ENCODE results near the gene PRKX.
"Not testable (repeated sequence)": the region's sequence is repeated elsewhere in the genome, so short reads cannot be mapped to it uniquely, and the experiment has no call there.

PRKX gene

DNA sequence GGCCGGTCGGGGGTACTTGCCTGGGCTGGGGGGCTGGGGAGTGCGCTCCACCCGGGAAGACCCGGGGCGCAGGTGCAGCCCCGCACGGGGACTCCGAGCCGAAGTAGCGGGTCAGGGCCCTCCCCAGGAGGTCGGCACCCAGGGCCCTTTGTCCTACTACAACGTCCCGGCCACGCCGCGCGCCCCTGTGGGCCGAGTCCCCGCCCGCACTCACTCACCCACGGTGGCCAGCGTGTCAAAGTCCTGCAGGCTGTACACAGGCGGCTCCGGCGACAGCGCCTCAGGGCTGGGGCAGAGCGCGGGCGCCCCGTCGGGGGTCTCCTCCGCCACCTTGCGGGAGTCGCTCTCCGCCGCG, 602 bp downstream of the PRKX start:
- TF ChIP-seq, protein P1, sequence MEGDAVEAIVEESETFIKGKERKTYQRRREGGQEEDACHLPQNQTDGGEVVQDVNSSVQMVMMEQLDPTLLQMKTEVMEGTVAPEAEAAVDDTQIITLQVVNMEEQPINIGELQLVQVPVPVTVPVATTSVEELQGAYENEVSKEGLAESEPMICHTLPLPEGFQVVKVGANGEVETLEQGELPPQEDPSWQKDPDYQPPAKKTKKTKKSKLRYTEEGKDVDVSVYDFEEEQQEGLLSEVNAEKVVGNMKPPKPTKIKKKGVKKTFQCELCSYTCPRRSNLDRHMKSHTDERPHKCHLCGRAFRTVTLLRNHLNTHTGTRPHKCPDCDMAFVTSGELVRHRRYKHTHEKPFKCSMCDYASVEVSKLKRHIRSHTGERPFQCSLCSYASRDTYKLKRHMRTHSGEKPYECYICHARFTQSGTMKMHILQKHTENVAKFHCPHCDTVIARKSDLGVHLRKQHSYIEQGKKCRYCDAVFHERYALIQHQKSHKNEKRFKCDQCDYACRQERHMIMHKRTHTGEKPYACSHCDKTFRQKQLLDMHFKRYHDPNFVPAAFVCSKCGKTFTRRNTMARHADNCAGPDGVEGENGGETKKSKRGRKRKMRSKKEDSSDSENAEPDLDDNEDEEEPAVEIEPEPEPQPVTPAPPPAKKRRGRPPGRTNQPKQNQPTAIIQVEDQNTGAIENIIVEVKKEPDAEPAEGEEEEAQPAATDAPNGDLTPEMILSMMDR (IDR thresholded peaks at IDR 0.05; ENCODE audit: control extremely low read depth, extremely low read depth, low read depth, missing control alignments): no peak
- ChIA-PET POLR2A (no interaction called here), CTCF (interaction anchor here (2.1 kb wide), 1 partner anchor 13 kb away, joined by 5 read pairs; no protein-coding TSS in a partner anchor)
- no peak for DNase-seq (ENCODE audit: extremely low spot score)

DNA sequence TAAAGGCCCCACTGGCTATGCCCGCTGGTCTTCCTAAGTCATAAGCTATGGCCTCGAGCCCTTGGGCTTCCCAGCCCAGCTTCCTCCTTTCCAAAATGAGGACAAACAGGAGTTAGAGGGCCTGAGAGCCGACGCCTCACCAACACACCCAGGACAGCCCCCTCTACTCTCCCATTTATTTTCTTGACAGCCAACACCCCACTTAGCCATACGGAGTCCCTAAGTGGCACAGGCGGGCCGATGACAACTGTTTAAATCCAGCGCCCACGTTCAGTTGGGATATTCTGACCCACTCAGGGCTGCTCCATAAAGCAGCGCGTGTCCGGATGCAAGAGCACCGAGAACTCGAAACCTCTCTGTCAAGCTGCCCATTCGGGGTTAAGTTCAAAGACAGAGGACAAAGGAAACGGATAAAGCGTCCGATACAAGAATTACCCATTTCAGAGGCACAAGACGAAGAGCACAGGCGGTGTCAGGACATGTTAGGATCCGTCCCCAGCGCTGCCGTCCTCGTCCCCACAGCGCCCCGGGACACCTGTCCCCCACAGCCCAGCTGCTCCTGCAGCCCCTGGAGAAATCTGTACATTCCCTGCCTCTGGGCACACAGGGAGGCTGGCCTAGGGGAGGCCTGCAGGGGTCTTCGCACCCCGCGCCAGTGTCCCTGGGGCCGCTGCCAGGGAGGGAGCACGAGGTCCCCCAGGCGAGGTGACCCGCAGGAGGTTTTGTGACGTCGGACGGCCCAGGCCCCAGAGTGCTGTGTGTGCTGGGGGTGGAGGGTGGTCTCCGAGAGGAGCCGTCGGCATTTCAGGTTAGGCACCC, 1.2 kb downstream of the PRKX start:
- no peak for DNase-seq (ENCODE audit: extremely low spot score)
- POLR2A ChIA-PET: no interaction called here
- CTCF ChIA-PET: interaction anchor here (2.1 kb wide), 1 partner anchor 12 kb away, joined by 5 read pairs; no protein-coding TSS in a partner anchor
- TF ChIP-seq, protein P1 (IDR thresholded peaks at IDR 0.05; ENCODE audit: control extremely low read depth, extremely low read depth, low read depth, missing control alignments): no peak

DNA sequence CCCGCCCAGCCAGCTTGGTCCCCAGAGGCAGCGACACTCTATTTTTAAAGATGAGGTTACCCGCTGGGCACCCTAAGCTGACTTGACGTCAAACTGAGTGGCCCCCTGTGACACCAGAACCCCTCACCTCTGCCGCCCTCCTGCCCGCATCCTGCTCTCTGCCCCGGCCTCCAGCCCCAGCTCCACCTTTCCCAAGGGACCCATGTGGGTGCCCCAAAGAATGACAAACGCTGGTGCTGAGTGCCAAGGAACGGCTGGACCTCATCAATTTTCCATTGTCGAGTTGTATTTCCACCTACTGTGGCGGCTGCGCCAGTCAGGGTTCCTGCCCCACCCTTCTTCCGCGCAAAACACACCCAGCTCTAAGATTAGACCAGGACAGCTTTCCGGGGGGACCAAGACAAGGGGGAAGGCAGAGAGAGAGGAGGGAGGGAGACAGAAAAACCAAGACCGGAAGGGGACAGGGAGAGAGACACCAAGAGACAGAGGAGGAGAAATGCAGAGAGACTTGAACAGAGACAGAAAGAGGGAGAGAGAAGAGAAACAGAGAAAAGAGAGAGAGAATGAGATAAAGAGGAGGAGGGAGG, 2.0 kb downstream of the PRKX start:
- TF ChIP-seq, protein P1 (IDR thresholded peaks at IDR 0.05; ENCODE audit: control extremely low read depth, extremely low read depth, low read depth, missing control alignments): no peak
- POLR2A ChIA-PET: interaction anchor here (0.9 kb wide), 1 partner anchor 13 kb away, joined by 3 read pairs; no protein-coding TSS in a partner anchor
- no peak for DNase-seq (ENCODE audit: extremely low spot score)
- CTCF ChIA-PET: interaction anchor here (1.4 to 2.1 kb wide), 2 partner anchors 11 to 60 kb away, joined by 4 to 5 read pairs; no protein-coding TSS in a partner anchor

DNA sequence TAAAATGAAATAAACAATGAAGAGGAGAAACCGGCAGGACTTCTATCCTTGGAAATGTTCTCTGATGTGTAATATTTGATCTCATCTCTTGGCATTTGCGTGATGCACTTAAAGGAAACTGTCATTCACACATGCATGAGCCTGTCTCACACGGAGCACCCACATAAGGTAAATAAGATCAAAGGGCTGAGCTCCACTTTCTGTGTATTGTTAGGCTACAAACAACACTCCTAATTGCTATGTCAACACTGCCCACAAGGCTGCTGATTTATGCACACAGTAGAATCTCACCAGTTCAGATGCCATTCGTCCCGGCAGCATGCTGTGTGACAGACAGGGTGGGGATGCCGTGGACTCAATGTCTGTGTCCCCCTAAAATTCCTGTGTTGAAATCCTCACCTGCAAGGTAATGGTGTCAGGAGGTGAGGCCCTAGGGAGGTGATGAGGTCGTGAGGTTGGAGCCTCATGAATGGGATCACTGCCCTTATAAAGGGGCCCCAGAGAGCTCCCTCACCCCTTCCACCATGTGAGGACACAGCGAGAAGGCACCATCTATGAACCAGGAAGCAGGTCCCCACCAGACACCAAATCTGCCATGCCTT, 5.7 kb downstream of the PRKX start:
- CTCF ChIA-PET; POLR2A ChIA-PET; DNase-seq (ENCODE audit: extremely low spot score): not testable (repeated sequence)

DNA sequence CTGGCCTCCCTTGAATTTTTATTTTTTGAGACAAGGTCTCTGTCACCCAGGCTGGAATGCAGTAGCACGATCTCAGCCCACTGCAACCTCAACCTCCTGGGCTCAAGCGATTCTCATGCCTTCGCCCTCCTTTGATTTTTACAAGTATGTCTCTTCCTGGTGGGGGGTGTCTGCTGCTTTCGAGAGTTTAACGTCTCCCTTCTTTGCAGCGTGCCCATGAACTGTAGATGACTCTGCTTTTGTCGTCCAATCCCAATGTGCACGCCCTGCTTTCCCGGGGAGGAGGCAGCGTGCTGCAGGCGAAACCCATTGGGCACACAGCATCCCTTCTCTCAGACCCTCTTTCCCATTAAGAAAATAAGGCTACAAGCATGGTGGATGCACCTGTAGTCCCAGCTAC, 7.0 kb downstream of the PRKX start:
- CTCF ChIA-PET: no interaction called here
- POLR2A ChIA-PET: no interaction called here
- TF ChIP-seq, protein P1 (IDR thresholded peaks at IDR 0.05; ENCODE audit: control extremely low read depth, extremely low read depth, low read depth, missing control alignments): no peak

DNA sequence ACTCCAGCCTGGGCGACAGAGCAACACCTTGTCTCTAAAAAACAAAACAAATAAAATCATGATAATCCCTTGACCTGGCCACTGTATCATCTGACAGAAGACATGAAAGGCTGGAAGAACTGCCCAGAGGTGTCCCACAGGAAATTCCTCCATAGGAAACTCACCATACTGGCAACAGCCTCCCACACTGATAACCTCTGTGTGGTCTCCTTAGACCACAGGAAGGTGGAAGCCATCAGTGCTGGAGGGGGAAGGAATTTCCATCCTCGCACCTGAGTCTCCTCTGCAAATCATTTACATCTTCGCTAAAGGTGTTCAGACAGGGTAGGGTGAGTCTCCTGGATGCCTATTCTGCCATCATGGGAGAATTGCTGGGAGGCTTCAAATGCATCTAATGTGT, 10.2 kb downstream of the PRKX start:
- CTCF ChIA-PET; DNase-seq (ENCODE audit: extremely low spot score); POLR2A ChIA-PET: not testable (repeated sequence)

More for the DNA sequence above, 7.0 kb downstream of the PRKX start:
- DNase-seq (ENCODE audit: extremely low spot score): no peak

DNA sequence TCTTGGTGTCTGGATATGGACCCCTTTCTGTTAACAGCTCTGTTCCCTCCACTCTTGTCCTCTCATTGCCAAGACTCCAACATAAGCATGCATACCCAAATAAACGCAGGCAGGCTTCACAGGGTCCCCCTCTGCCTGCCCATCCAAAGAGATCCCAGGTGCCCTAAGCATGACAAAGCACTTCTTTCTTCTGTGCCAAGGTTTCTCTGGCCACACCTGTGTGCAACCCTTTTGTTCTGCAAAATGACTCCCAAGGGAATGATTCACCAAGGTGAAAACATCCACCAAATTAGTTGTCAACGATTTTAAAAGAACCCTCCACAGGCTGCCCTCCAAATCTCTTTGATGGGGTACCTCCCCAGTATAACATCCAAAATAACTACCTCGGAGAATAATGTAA, 11.4 kb downstream of the PRKX start:
- POLR2A ChIA-PET; CTCF ChIA-PET; DNase-seq (ENCODE audit: extremely low spot score): not testable (repeated sequence)

DNA sequence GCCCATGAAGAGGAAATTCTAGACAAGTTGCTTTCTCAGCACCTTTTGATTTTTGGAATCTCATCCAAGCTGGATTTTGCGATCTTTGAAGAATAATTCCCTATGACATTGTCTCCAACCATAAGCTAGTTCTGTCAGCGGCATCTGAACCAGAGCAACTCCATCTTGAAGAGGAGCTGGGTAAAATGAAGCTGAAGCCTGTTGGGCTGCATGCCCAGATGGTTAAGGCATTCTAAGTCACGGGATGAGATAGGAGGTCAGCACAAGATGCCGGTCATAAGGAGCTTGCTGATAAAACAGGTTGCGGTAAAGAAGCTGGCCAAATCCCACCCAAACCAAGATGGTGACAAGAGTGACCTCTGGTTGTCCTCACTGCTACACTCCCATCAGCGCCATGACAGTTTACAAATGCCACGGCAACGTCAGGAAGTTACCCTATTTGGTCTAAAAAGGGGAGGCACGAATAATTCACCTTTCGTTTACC, 12.0 kb downstream of the PRKX start:
- DNase-seq (ENCODE audit: extremely low spot score); CTCF ChIA-PET; POLR2A ChIA-PET: not testable (repeated sequence)

All from GM10248 (cell line).